ENCODE measurements around the gene C14orf93.

C14orf93 gene

DNA sequence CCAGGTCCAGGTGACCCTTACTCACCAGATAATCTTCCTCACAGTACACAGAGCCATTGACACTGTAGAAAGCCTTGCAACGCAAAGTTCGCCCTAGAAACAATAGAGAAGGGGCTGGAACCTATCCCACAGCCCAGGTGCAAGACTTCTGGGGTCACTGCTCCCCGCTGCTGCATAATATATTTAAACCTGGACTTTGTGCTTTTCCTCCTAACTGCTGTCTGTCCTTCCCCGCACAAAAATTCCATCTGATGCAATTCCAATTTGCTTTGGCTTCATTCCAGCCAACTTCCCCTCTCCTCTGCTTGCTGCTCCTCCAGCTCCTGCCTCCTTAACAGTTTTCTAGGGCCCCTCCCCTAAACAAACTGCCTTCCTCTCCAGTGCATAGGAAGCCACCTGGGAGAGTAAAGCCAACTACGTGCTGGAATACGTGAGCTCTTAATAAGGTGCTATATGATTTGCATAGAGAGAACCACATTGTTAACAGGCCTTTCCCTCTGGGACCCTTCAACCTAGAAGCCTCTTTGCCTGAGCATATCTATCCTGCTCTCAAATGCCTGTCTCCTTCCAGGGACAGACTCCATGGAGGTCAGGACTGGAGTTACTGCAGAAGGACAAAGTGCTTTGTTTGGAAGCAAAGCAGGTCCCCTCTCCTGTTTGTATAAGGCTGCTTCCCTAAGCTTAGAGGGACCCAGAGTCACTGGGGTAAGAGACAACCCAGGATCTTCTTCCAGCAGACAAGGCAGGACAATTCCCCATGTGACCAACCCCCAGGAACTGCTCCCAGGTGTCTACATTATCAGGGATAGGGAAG is 33.1 kb downstream of the C14orf93 start:
- no peak for DNase-seq (ENCODE audit: low read depth)

GRCh38 chr14:22974530-22975313 is 35.2 kb downstream of the C14orf93 start:
- no peak for DNase-seq (ENCODE audit: low read depth)
- TF ChIP-seq, protein P1, sequence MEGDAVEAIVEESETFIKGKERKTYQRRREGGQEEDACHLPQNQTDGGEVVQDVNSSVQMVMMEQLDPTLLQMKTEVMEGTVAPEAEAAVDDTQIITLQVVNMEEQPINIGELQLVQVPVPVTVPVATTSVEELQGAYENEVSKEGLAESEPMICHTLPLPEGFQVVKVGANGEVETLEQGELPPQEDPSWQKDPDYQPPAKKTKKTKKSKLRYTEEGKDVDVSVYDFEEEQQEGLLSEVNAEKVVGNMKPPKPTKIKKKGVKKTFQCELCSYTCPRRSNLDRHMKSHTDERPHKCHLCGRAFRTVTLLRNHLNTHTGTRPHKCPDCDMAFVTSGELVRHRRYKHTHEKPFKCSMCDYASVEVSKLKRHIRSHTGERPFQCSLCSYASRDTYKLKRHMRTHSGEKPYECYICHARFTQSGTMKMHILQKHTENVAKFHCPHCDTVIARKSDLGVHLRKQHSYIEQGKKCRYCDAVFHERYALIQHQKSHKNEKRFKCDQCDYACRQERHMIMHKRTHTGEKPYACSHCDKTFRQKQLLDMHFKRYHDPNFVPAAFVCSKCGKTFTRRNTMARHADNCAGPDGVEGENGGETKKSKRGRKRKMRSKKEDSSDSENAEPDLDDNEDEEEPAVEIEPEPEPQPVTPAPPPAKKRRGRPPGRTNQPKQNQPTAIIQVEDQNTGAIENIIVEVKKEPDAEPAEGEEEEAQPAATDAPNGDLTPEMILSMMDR (IDR thresholded peaks at IDR 0.05; ENCODE audit: low read depth, low read length, missing control alignments): no peak
- H3K4me3 ChIP-seq (ENCODE audit: low read depth, low read length): no peak overlapping the region
- in situ Hi-C loops (cut with HindIII; ENCODE audit: low sequenced_read_pairs): no loop called here

More for the DNA sequence above, 33.1 kb downstream of the C14orf93 start:
- in situ Hi-C loops (cut with HindIII; ENCODE audit: low sequenced_read_pairs): no loop called here
- no peak overlapping the region for H3K4me3 ChIP-seq (ENCODE audit: low read depth, low read length)
- TF ChIP-seq, protein P1 (IDR thresholded peaks at IDR 0.05; ENCODE audit: low read depth, low read length, missing control alignments): no peak

DNA sequence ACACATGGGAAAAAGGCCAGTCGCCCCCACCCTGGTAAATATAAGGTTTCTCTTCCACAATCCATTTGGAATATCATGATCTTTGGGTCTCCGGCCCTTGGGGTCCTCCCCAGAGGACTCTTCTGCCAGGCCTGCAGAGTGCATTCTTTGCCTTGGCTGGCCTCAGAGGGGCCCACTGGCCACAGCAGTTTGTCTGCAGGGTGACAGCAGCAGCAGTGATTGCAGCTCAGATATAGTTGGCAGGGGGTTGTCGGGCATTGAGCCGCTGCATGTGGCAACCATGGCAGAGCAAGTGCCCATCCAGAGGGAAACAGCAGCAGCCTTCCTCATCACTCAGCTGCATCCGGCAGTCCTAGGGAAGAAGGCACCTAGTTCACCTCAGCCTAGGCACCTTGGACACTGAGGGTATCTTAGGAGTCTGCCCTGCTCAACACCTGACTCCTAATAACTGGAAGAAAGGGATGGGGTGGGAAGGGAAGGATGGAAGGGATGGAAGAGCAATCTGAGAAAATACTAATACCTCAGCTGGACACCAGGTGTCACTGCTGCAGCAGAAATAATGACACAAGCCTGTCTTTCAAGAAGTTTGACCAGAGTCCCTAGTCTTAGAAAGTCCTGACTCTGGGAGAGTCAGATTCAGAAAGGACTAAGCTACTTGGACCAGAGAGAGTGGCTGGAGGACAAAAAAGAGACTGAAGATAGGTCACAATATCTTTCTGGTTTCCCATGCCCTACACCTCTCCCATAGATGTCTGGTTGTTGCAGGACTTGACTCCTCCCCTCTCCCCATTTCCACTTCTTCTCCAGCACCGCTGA is 36.5 kb downstream of the C14orf93 start:
- no peak overlapping the region for H3K4me3 ChIP-seq (ENCODE audit: low read depth, low read length)
- in situ Hi-C loops (cut with HindIII; ENCODE audit: low sequenced_read_pairs): no loop called here
- TF ChIP-seq, protein P1 (IDR thresholded peaks at IDR 0.05; ENCODE audit: low read depth, low read length, missing control alignments): peak; percentile 65
- DNase-seq (ENCODE audit: low read depth): peak; percentile 58

GRCh38 chr14:22972313-22972930 is 37.5 kb downstream of the C14orf93 start:
- in situ Hi-C loops (cut with HindIII; ENCODE audit: low sequenced_read_pairs): no loop called here
- DNase-seq (ENCODE audit: low read depth): no peak
- H3K4me3 ChIP-seq (ENCODE audit: low read depth, low read length): no peak overlapping the region
- TF ChIP-seq, protein P1 (IDR thresholded peaks at IDR 0.05; ENCODE audit: low read depth, low read length, missing control alignments): no peak

DNA sequence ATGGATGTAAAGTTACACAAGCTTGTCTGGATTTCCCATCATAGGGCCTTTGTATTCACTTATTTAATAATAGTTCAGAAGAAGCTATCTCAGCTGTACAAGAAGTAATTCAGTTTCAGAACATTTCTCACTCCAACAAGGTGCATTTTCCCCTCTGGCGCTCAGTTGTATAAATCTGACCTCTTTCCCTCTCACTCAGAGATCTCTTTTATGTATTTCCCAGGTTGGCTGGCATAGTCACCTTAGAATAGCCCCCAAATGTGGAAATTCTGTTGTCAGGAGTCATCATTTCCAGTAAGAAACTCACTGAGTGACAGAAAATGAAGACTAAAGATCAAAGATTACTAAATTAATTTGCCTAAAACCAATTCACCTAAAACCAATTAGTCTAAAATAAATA is 38.8 kb downstream of the C14orf93 start:
- no peak for DNase-seq (ENCODE audit: low read depth)
- in situ Hi-C loops (cut with HindIII; ENCODE audit: low sequenced_read_pairs): no loop called here
- TF ChIP-seq, protein P1 (IDR thresholded peaks at IDR 0.05; ENCODE audit: low read depth, low read length, missing control alignments): no peak
- no peak overlapping the region for H3K4me3 ChIP-seq (ENCODE audit: low read depth, low read length)

Data from astrocyte of the cerebellum (primary cell).